HFFc6 (cell line): ENCODE measurements around the gene TMCC1. TPM values are rescaled to one million over a fixed set of nuclear protein-coding genes. Genes with fewer than 3 reads are reported as not detected.

Experiments
- DNase-seq: peaks from one replicate; pipeline ENCODE4 v3.0.0-alpha.2; 2018
- H3K27ac Mint-ChIP-seq: 2 replicates; pipeline ENCODE4 v1.8.0; 2020; ENCODE audit warnings: mild to moderate bottlenecking, mixed read lengths
- H3K27me3 Mint-ChIP-seq: 2 replicates; pipeline ENCODE4 v1.8.0; 2021; ENCODE audit warnings: mild to moderate bottlenecking, moderate library complexity, mixed read lengths; ENCODE audit not compliant: insufficient read depth
- H3K36me3 Mint-ChIP-seq: 2 replicates; pipeline ENCODE4 v1.8.0; 2021; ENCODE audit warnings: low read depth, mixed read lengths
- H3K4me1 Mint-ChIP-seq: 2 replicates; pipeline ENCODE4 v1.8.0; 2020; ENCODE audit warnings: low read depth, mixed read lengths
- H3K4me3 Mint-ChIP-seq: 2 replicates; pipeline ENCODE4 v1.8.0; 2020; ENCODE audit warnings: mild to moderate bottlenecking, moderate library complexity, mixed read lengths
- H3K9me3 Mint-ChIP-seq: 2 replicates; pipeline ENCODE4 v1.8.0; 2020; ENCODE audit warnings: mild to moderate bottlenecking, mixed read lengths
- total RNA-seq, 6 experiments: library from RNA; stranded (reverse); fragmentation: NEBNext Ultra II Directional; extraction: Animal tissue kit (Norgen Biotek cat#: 25700); gene quantifications; 2 replicates in 1 of 6; 3 replicates in 5 of 6; pipeline ENCODE4 v1.2.3, GENCODE V29; 2021
- TF ChIP-seq, protein P1 (sequence below): fragments of 200-600 bp; sonication (generic); IDR thresholded peaks from 2 replicates; pipeline ENCODE4 v1.5.0; 2021; ENCODE audit warnings: antibody characterized with exemption, mild to moderate bottlenecking

TMCC1 gene
- total RNA-seq, 6 experiments from 2014 or later, result 14.3 to 20.8 (median 16.7) TPM

DNA sequence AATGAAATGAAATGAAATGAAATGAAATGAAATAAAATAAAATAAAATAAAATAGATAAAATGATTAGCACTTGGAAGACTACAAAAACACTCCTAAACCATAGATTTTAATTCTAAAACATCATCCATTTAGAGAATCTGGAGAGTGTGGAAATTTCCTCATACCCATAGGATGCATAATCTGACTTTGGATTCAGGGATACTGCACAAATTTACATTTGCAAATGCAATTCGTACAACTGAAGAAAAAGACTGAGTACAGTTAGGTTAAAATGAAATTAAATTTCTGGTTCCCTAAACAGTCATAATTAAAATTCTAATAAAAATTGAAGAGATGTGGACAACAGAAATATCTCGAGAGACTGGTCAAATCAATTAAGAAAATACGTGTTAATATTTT is 122.9 kb downstream of the TMCC1 start:
- peaks cover 6% of the 10 kb centered on the region for H3K36me3 Mint-ChIP-seq
- no peak overlapping the region for H3K27ac Mint-ChIP-seq
- TF ChIP-seq, protein P1, sequence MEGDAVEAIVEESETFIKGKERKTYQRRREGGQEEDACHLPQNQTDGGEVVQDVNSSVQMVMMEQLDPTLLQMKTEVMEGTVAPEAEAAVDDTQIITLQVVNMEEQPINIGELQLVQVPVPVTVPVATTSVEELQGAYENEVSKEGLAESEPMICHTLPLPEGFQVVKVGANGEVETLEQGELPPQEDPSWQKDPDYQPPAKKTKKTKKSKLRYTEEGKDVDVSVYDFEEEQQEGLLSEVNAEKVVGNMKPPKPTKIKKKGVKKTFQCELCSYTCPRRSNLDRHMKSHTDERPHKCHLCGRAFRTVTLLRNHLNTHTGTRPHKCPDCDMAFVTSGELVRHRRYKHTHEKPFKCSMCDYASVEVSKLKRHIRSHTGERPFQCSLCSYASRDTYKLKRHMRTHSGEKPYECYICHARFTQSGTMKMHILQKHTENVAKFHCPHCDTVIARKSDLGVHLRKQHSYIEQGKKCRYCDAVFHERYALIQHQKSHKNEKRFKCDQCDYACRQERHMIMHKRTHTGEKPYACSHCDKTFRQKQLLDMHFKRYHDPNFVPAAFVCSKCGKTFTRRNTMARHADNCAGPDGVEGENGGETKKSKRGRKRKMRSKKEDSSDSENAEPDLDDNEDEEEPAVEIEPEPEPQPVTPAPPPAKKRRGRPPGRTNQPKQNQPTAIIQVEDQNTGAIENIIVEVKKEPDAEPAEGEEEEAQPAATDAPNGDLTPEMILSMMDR, result no peak
- H3K9me3 Mint-ChIP-seq, result no peaks in the 10 kb centered on the region
- H3K27me3 Mint-ChIP-seq, result peaks cover 4% of the 10 kb centered on the region
- no peak for DNase-seq
- no peaks in the 10 kb centered on the region for H3K4me1 Mint-ChIP-seq
- H3K4me3 Mint-ChIP-seq, result no peak overlapping the region

DNA sequence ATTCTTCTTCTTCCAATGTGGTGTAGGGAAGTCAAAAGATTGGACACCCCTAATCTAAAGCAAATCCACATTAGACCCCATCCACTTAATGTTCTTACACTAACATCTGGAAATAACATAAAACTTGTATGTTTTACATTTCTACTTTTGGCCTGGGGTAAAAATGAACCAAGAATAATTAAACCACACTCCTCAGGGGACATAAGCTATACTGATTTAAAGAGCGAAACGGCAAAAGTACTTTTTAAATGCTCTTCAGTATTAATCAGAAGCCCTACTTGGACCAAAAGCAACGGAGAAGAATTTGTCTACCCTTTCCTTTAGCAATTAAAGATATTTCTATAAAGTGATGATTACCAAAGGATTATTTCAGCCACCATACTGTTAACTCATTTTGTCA is 123.9 kb downstream of the TMCC1 start:
- no peak overlapping the region for H3K4me3 Mint-ChIP-seq
- no peak for DNase-seq
- TF ChIP-seq, protein P1, result no peak
- H3K27ac Mint-ChIP-seq, result no peak overlapping the region
- H3K9me3 Mint-ChIP-seq, result no peaks in the 10 kb centered on the region
- H3K27me3 Mint-ChIP-seq, result peaks cover 4% of the 10 kb centered on the region
- no peaks in the 10 kb centered on the region for H3K4me1 Mint-ChIP-seq
- H3K36me3 Mint-ChIP-seq, result peaks cover 4% of the 10 kb centered on the region

DNA sequence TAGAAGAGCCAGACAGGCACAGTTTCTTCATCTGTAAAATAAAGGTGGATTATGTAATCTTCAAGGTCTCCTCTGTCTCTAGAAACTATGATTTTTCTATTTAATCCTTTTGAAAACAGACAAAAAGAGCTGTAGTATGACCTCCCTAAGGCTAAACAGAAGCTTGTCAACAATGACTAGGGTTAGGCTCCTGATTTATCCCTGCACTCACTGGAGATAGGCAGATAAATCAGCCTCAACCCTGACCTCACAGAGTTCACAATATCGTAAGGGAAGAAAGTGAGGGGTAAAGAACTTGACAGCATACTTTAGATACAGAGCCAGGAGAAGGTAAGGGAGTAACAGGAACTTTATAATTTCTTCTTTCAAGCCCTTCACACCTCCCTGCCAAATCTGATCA is 124.8 kb downstream of the TMCC1 start:
- Mint-ChIP-seq H3K4me1 (no peaks in the 10 kb centered on the region), H3K27me3 (peaks cover 4% of the 10 kb centered on the region), H3K27ac (no peak overlapping the region), H3K4me3 (no peak overlapping the region), H3K36me3 (no peaks in the 10 kb centered on the region), H3K9me3 (no peaks in the 10 kb centered on the region)
- TF ChIP-seq, protein P1, result no peak
- no peak for DNase-seq

DNA sequence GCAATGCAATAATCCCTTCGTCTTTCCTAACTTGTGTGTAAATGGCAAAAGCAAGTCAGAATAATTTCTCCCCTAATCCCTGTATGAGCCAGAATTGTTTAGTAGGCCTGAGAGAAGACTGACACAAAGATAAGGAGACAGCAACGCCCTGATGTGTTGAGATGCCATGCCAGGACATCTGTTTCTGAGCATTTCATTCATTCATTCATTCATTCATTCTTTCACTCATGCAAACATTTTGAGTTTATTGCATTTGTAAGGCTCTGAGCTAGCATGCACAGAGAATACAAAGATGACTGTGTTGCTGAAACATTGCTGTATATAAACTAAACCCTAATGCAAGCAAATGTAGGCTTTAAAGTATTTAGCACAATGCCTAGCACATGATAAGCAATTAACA is 127.4 kb downstream of the TMCC1 start:
- TF ChIP-seq, protein P1, result no peak
- Mint-ChIP-seq H3K27ac (no peak overlapping the region), H3K36me3 (no peaks in the 10 kb centered on the region), H3K4me3 (no peak overlapping the region), H3K4me1 (no peaks in the 10 kb centered on the region), H3K9me3 (no peaks in the 10 kb centered on the region), H3K27me3 (peaks cover 4% of the 10 kb centered on the region; the same call in 1 of the 2 replicates)
- DNase-seq, result no peak

DNA sequence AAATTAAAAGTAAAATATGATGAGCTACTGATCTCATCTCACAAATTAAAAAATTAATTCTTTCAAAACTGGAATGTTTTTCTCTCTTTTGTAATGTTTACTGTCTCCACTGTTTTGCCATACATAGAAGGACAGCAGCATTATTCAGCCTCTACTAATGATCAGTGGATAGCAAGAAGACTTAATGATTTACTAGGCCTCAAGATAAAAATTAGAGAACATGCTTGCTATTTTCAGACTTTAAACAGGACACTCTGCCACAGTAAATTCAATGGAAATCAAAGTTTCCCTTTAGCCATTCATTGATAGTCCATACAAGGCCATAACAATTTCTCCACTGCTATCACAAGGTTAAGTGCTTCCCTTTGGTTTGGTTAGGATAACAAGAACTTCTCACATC is 129.4 kb downstream of the TMCC1 start:
- no peaks in the 10 kb centered on the region for H3K36me3 Mint-ChIP-seq
- H3K9me3 Mint-ChIP-seq, result no peaks in the 10 kb centered on the region
- H3K4me3 Mint-ChIP-seq, result no peak overlapping the region
- no peak overlapping the region for H3K27ac Mint-ChIP-seq
- TF ChIP-seq, protein P1, result no peak
- H3K27me3 Mint-ChIP-seq, result peaks cover 4% of the 10 kb centered on the region; the same call in 1 of the 2 replicates
- no peaks in the 10 kb centered on the region for H3K4me1 Mint-ChIP-seq
- no peak for DNase-seq

DNA sequence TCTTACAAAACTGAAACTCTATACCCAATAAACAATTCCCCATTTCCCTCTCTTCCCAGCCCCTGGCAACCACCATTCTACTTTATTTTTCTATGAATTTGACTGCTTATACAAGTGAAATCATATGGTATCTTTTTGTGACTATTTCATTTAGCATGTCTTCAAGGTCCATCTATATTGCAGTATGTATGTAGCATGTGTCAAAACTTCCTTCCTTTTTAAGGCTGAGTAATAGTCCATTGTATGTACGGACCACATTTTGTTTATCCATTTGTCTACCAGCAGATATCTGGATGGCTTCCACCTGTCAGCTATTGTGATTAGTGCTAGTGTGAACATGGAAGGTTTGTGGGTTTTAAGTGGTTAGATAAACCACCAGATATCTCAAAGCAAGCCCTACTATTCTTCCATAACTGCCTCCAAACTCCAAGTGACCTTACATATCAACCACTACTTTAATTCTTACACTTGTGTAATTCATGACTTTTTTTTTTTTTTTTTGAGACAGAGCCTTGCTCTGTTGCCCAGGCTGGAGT is 134.7 kb downstream of the TMCC1 start:
- H3K27me3 Mint-ChIP-seq, result no peaks in the 10 kb centered on the region; the same call in 1 of the 2 replicates
- no peaks in the 10 kb centered on the region for H3K36me3 Mint-ChIP-seq
- TF ChIP-seq, protein P1, result no peak
- H3K4me1 Mint-ChIP-seq, result peaks cover 11% of the 10 kb centered on the region
- H3K27ac Mint-ChIP-seq, result no peak overlapping the region
- no peaks in the 10 kb centered on the region for H3K9me3 Mint-ChIP-seq
- DNase-seq, result no peak
- no peak overlapping the region for H3K4me3 Mint-ChIP-seq
